Stimulated activated effector memory CD8-positive, alpha-beta T cell treated with anti-CD3 and anti-CD28 coated beads, Interleukin-12 subunit alpha, Interleukin-12 subunit beta, amount 100 ng/mL, for 72 hours (primary cell): ENCODE results near the gene KBTBD4.
"Not testable (repeated sequence)": the region's sequence is repeated elsewhere in the genome, so short reads cannot be mapped to it uniquely, and the experiment has no call there.

Experiments used
- ATAC-seq: fragments of 150-1000 bp; cut with Tn5 transposase; 2 replicates; pipeline ENCODE4 v1.10.0; 2021
- DNase-seq, 2 donors: peaks; one replicate each; pipeline ENCODE4 v3.0.0; 2021 to 2022; ENCODE audit warnings: low spot score in 2 of 2
- H3K27ac Mint-ChIP-seq: one replicate; pipeline ENCODE4 v1.8.0; 2022; ENCODE audit warnings: mild to moderate bottlenecking, mixed read lengths
- H3K36me3 Mint-ChIP-seq: one replicate; pipeline ENCODE4 v1.8.0; 2022; ENCODE audit warnings: mild to moderate bottlenecking, mixed read lengths
- H3K4me1 Mint-ChIP-seq: one replicate; pipeline ENCODE4 v1.8.0; 2022; ENCODE audit warnings: mixed read lengths
- H3K4me3 Mint-ChIP-seq: one replicate; pipeline ENCODE4 v1.8.0; 2022; ENCODE audit warnings: mild to moderate bottlenecking, mixed read lengths
- H3K9me3 Mint-ChIP-seq: one replicate; pipeline ENCODE4 v1.8.0; 2022; ENCODE audit warnings: mixed read lengths

Gene KBTBD4

GRCh38 chr11:47552566-47553405 is 26.0 kb downstream of the KBTBD4 start, which contains the start of gene CELF1:
Gene CELF1 (minus strand): TSS chr11:47553132. CDS start chr11:47499523, 53,609 bp downstream.
- H3K4me3 Mint-ChIP-seq: peak within 1 kb of the TSS; percentile 99
- peaks cover 46% of the 10 kb centered on the region for H3K36me3 Mint-ChIP-seq
- ATAC-seq (peak; percentile 98), DNase-seq (peak; percentile 85 to 96)
- H3K27ac Mint-ChIP-seq: peak within 1 kb of the TSS; percentile 97
- H3K4me1 Mint-ChIP-seq: peaks cover 33% of the 10 kb centered on the region
- H3K9me3 Mint-ChIP-seq: no peaks in the 10 kb centered on the region

DNA sequence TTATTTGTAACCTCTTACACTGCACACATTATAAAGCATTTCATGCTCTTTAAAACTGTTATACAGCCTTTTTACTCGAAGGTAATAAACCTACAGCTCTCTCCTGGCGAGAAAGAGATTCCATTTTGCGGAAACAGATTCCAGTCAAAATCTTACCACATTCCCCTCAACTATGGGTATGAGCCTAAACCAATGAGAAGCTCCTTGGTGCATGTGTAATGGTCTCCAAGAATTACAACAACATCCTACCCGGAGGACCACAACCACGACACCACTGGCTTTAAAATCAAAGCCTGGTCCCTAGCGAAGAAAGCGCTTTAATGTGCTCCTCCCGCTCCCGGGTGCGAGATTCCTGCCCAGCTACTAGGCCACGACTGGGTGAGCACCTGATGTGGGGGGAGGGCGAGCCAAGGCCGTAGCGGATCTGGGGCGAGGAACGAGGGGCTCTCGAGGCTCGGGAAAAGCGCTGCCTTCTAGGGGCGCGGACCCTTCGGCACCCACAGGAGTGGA is 26.7 kb downstream of the KBTBD4 start:
- Mint-ChIP-seq H3K36me3 (peaks cover 49% of the 10 kb centered on the region), H3K27ac (peak overlapping the region; percentile 97), H3K4me1 (peaks cover 40% of the 10 kb centered on the region), H3K9me3 (no peaks in the 10 kb centered on the region), H3K4me3 (peak overlapping the region; percentile 99)
- DNase-seq (no peak), ATAC-seq (peak; percentile 1)

GRCh38 chr11:47551086-47551485 is 27.7 kb downstream of the KBTBD4 start:
- Mint-ChIP-seq H3K9me3 (no peaks in the 10 kb centered on the region), H3K27ac (peak overlapping the region; percentile 97), H3K36me3 (peaks cover 60% of the 10 kb centered on the region), H3K4me1 (peaks cover 44% of the 10 kb centered on the region), H3K4me3 (peak overlapping the region; percentile 99)
- DNase-seq: no peak
- no peak for ATAC-seq

GRCh38 chr11:47550288-47551047 is 28.3 kb downstream of the KBTBD4 start:
- Mint-ChIP-seq H3K36me3 (peaks cover 66% of the 10 kb centered on the region), H3K4me1 (peaks cover 44% of the 10 kb centered on the region), H3K27ac (peak overlapping the region; percentile 97), H3K4me3 (peak overlapping the region; percentile 99), H3K9me3 (no peaks in the 10 kb centered on the region)
- DNase-seq: no peak
- ATAC-seq: no peak

- H3K27ac Mint-ChIP-seq, H3K9me3 Mint-ChIP-seq, H3K4me3 Mint-ChIP-seq, ATAC-seq, DNase-seq: not testable (repeated sequence)
- Mint-ChIP-seq H3K36me3 (peaks cover 66% of the 10 kb centered on the region), H3K4me1 (peaks cover 48% of the 10 kb centered on the region)
Measured at GRCh38 chr11:47546274-47546673, 32.5 kb downstream of the KBTBD4 start.

DNA sequence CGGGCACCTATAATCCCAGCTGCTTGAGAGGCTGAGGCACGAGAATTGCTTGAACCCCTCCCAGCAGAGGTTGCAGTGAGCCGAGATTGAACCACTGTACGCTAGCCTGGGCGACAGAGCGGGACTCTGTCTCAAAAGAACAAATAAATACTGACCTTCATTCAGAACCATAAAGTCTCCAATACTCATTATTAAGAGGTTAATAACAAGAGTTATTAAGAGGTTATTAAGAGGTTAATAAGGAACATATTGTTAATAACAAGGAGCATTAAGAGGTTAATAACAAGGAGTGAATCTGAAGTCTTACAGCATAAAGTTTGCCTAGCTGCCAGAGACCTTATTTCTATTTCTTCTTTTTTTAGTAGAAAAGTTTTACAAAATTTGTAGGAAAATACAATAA is 33.5 kb downstream of the KBTBD4 start:
- Mint-ChIP-seq H3K36me3 (peaks cover 66% of the 10 kb centered on the region), H3K4me3 (no peak overlapping the region), H3K4me1 (peaks cover 50% of the 10 kb centered on the region), H3K27ac (no peak overlapping the region), H3K9me3 (no peaks in the 10 kb centered on the region)
- ATAC-seq: no peak
- no peak for DNase-seq

DNA sequence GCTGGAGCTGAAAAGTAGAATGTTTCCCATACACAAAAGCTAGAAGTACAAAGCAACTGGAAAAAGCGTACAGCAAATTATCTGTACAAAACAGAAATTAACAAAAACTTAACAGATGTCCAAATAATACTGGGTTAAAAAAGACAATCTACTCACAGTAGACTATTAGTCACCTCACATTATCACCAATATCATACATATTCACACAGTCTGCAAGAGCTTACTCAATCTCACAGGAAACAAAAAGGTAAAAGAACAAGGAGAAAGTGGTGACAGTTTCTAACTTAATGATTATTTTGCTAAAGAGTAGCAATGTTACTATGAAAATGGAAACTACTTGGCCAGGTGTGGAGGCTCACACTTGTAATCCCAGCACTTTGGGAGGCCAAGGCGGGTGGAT is 37.7 kb downstream of the KBTBD4 start:
- DNase-seq (no peak), ATAC-seq (no peak)
- H3K36me3 Mint-ChIP-seq: peaks cover 52% of the 10 kb centered on the region
- H3K27ac Mint-ChIP-seq: peak overlapping the region; percentile 88
- H3K9me3 Mint-ChIP-seq: no peaks in the 10 kb centered on the region
- peaks cover 51% of the 10 kb centered on the region for H3K4me1 Mint-ChIP-seq
- H3K4me3 Mint-ChIP-seq: peak overlapping the region; percentile 64

- no peaks in the 10 kb centered on the region for H3K9me3 Mint-ChIP-seq
- peaks cover 52% of the 10 kb centered on the region for H3K36me3 Mint-ChIP-seq
- H3K4me3 Mint-ChIP-seq: peak overlapping the region; percentile 64
- no peak for ATAC-seq
- DNase-seq: no peak
- peaks cover 55% of the 10 kb centered on the region for H3K4me1 Mint-ChIP-seq
- H3K27ac Mint-ChIP-seq: peak overlapping the region; percentile 88
Measured at GRCh38 chr11:47539681-47540039, 39.1 kb downstream of the KBTBD4 start.

- Mint-ChIP-seq H3K4me3 (no peak overlapping the region), H3K36me3 (peaks cover 56% of the 10 kb centered on the region), H3K9me3 (no peaks in the 10 kb centered on the region), H3K4me1 (peaks cover 49% of the 10 kb centered on the region), H3K27ac (peak overlapping the region; percentile 88)
- DNase-seq (no peak), ATAC-seq (no peak)
Measured at GRCh38 chr11:47538741-47539565, 39.8 kb downstream of the KBTBD4 start.

DNA sequence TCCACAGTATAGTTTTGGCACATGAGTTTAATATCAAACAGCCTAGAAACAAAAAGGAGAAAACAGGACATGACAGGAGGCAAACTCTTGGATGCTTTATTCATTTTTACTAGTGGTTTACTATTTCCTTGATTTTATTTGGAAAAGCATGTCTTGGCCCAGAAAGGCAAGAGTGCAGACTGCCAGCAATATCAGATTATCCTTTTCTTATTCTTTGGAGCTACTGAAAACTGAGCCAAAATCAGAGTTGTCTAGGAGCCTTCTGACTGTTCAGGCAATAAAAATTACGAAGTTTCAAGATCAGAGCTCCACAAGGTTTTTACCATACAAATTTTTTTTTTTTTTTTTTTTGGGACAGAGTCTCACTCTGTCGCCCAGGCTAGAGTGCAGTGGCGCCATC is 41.9 kb downstream of the KBTBD4 start:
- peaks cover 47% of the 10 kb centered on the region for H3K4me1 Mint-ChIP-seq
- H3K9me3 Mint-ChIP-seq: no peaks in the 10 kb centered on the region
- no peak for ATAC-seq
- no peak overlapping the region for H3K4me3 Mint-ChIP-seq
- no peak overlapping the region for H3K27ac Mint-ChIP-seq
- H3K36me3 Mint-ChIP-seq: peaks cover 69% of the 10 kb centered on the region
- no peak for DNase-seq

- DNase-seq: no peak
- H3K36me3 Mint-ChIP-seq: peaks cover 57% of the 10 kb centered on the region
- H3K4me3 Mint-ChIP-seq: no peak overlapping the region
- ATAC-seq: no peak
- no peaks in the 10 kb centered on the region for H3K9me3 Mint-ChIP-seq
- peaks cover 39% of the 10 kb centered on the region for H3K4me1 Mint-ChIP-seq
- H3K27ac Mint-ChIP-seq: peak overlapping the region; percentile 45
Measured at GRCh38 chr11:47534704-47535251, 44.0 kb downstream of the KBTBD4 start.

DNA sequence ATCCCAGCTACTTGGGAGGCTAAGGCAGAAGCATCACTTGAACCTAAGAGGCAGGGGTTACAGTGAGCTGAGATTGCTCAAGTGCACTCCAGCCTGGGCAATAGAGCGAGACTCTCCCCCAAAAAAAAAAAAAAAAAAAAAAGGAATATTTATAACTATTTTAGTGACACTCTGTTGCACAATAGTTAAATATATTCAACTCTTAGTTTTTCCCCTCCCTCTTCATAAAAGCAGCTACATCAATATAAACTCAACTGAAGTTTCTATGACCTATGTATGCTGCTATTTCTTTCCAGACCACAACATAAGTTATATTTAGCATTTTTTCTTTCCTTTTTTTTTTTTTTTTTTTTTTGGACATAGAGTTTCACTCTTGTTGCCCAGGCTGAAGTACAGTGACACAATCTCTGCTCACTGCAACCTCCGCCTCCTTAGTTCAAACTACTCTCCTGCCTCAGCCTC is 45.0 kb downstream of the KBTBD4 start:
- ATAC-seq: no peak
- H3K4me1 Mint-ChIP-seq: peaks cover 37% of the 10 kb centered on the region
- no peaks in the 10 kb centered on the region for H3K9me3 Mint-ChIP-seq
- H3K36me3 Mint-ChIP-seq: peaks cover 47% of the 10 kb centered on the region
- H3K4me3 Mint-ChIP-seq: no peak overlapping the region
- no peak overlapping the region for H3K27ac Mint-ChIP-seq
- DNase-seq: no peak

DNA sequence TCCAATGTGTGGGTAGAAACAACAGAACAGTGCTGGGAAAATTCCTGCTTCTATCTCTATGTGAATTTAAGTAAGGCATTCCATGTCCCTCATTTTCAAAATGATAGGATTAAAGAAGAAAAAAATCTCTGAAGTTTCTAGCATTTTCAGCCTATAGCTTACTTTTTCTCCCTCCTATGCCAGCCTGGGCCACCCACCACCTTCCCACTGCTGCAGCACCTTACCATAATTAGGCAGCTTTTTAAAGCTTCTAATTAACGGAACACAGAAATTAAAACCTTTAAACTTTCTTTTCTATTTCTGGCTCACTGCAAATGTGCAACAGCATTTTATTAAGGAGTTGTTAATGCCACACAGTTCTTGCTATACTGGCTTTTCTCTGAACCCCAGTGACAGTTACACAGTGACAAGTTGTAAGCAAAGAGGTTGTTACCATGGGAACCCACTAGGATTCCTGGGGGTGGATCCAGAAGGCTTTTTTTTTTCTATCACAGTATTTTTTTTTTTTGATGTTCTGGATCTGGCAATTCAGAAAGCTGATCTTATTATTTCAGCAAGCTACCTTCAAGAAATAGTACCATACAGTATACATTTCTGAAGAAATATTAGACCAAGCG is 46.1 kb downstream of the KBTBD4 start:
- no peak for ATAC-seq
- Mint-ChIP-seq H3K4me1 (peaks cover 31% of the 10 kb centered on the region), H3K9me3 (no peaks in the 10 kb centered on the region), H3K27ac (no peak overlapping the region), H3K4me3 (no peak overlapping the region), H3K36me3 (peaks cover 45% of the 10 kb centered on the region)
- DNase-seq: no peak

DNA sequence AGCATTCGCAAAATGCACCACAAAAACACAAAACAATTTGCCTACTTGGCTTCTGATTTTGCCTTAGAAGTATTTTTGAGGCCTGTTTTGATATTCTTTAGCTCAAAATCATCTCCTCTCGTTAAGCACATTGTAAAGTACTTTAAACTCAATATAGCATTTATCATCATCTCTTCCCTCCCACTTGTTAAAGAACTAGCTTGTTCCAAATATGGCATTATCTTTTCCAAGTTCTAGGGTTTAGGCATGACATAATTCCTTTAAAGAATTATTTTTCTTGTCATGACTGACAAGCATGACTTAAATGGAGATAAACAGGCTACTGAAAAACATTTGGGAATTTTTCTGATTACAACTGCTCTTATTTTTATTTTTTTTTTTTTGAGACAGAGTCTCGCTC is 47.1 kb downstream of the KBTBD4 start:
- no peak for ATAC-seq
- Mint-ChIP-seq H3K4me1 (peaks cover 26% of the 10 kb centered on the region), H3K9me3 (no peaks in the 10 kb centered on the region), H3K4me3 (no peak overlapping the region), H3K27ac (no peak overlapping the region), H3K36me3 (peaks cover 45% of the 10 kb centered on the region)
- no peak for DNase-seq
